GM10248 (cell line): ENCODE measurements around the gene BANP.

Experiments
- CTCF ChIA-PET: fragments of 300-600 bp; sonication (Branson Sonifier 250); formaldehyde crosslinking; extraction: SDS; loops from one replicate; lab custom pipeline; 2021; ENCODE audit warnings: antibody characterized with exemption; lab: Yijun Ruan, JAX
- POLR2A ChIA-PET: fragments of 350-650 bp; sonication (Branson Sonifier 250); formaldehyde crosslinking; extraction: SDS; loops from one replicate; lab custom pipeline; 2020; ENCODE audit warnings: antibody characterized with exemption; lab: Yijun Ruan, JAX
- DNase-seq: peaks from one replicate; pipeline ENCODE4 v3.0.0; 2012; ENCODE audit errors: extremely low spot score
- CTCF ChIP-seq: IDR thresholded peaks from 2 replicates; pipeline ENCODE4 v1.5.1; 2012; ENCODE audit warnings: mild to moderate bottlenecking, low read depth; ENCODE audit errors: extremely low read depth, missing control alignments, control extremely low read depth

BANP gene

GRCh38 chr16:87946596-87947347 is 4.5 kb upstream of the BANP start:
- ChIA-PET POLR2A (no interaction called here), CTCF (interaction anchor here (1.7 kb wide), 1 partner anchor 10 kb away, joined by 4 read pairs; the partner anchor contains the start of gene CA5A)
- TF ChIP-seq CTCF = no peak
- no peak for DNase-seq

DNA sequence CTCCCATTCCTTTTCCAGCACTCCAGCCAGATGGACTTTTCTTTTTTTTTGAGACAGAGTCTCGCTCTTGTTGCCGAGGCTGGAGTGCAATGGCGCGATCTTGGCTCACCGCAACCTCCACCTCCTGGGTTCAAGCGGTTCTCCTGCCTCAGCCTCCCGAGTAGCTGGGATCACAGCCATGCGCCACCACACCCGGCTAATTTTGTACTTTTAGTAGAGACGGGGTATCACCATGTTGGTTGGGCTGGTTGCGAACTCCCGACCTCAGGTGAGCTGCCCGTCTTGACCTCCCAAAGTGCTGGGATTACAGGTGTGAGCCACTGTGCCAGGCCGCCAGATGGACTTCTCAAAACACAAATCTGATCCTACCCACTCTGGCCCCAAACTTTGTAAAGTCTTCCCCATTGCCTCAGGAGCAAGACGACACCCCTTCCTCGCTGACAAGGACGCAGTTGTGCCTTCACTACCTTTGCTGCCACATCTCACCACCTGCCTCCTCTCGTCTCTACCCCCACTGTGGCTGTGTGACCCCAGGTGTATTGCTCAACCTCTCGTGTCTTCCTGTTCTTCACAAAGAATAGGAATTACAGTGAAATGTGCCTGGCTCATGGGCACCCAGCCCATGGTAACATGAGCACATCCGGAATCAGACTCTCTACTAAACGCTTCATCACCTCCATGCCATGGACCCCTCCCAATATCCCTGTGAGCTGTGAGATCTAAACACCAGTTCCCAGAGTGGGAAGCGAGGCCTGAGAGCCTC is 3.7 kb upstream of the BANP start:
- CTCF ChIA-PET = interaction anchor here (1.6 to 3.9 kb wide), 4 partner anchors 11 to 179 kb away, joined by 3 to 21 read pairs (median 6); partner anchors contain the start of gene CA5A
- POLR2A ChIA-PET = no interaction called here
- TF ChIP-seq CTCF = no peak
- no peak for DNase-seq

- no peak for TF ChIP-seq CTCF
- no peak for DNase-seq
- CTCF ChIA-PET = interaction anchor here (1.6 to 3.9 kb wide), 4 partner anchors 12 to 179 kb away, joined by 3 to 21 read pairs (median 6); partner anchors contain the start of gene CA5A
- POLR2A ChIA-PET = no interaction called here
Observed at GRCh38 chr16:87948119-87948545, 3.1 kb upstream of the BANP start.

GRCh38 chr16:87948735-87949070 is 2.5 kb upstream of the BANP start:
- no peak for DNase-seq
- POLR2A ChIA-PET = no interaction called here
- CTCF ChIA-PET = interaction anchor here (1.1 to 3.9 kb wide), 6 partner anchors 12 to 180 kb away, joined by 3 to 21 read pairs (median 4); partner anchors contain the start of gene CA5A
- no peak for TF ChIP-seq CTCF

- POLR2A ChIA-PET = no interaction called here
- no peak for DNase-seq
- CTCF ChIA-PET = interaction anchor here (1.1 to 3.9 kb wide), 5 partner anchors 15 to 180 kb away, joined by 3 to 21 read pairs (median 3); no protein-coding TSS in a partner anchor
- no peak for TF ChIP-seq CTCF
Observed at GRCh38 chr16:87949071-87949744, 2.0 kb upstream of the BANP start.
